GM18498 (cell line): Measurements from ENCODE around the gene CNST.
"Not testable (repeated sequence)": the region's sequence is repeated elsewhere in the genome, so short reads cannot be mapped to it uniquely, and the experiment has no call there.

ENCODE experiments used
- ATAC-seq: cut with Tn5 transposase; IDR thresholded peaks from one replicate; pipeline ENCODE4 v1.9.1; 2021; ENCODE audit warnings: mild to moderate bottlenecking, moderate library complexity; ENCODE audit not compliant: unreplicated experiment

Gene CNST

DNA sequence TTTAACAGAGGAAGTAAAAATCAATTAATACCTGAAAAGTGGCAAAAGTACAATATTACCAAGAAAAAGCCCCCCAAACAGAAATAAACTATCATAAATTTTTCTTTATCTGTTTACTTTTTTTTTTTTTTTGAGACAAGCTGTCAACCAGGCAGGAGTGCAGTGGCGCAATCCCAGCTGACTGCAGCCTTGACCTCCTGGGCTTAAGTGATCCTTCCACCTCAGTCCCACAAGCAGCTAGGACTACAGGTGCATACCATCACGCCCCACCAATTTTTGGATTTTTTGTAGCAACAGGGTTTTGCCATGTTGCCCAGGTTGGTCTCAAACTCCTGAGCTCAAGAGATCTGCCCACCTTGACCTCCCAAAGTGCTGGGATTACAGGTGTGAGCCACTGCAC is 8.2 kb upstream of the CNST start:
- no peak for ATAC-seq

DNA sequence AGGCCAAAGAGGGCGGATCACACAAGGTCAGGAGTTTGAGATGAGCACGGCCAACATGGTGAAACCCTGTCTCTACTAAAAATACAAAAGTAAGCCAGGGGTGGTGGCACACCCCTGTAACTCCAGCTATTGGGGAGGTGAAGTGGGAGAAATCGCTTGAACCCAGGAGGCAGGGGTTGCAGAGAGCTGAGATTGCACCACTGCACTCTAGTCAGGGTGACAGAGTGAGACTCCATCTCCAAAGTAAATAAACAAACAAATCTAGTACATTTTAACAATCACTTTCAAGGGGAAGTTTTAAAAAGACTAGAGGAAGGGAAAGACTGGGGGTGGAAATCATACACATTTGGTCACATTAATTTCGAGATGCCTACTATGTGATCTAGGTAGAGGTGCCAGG is 6.9 kb upstream of the CNST start:
- ATAC-seq, result no peak

GRCh38 chr1:246560833-246561232 is 5.4 kb upstream of the CNST start:
- not testable (repeated sequence) for ATAC-seq

GRCh38 chr1:246564839-246565750 is 1.2 kb upstream of the CNST start:
- ATAC-seq, result no peak

GRCh38 chr1:246565751-246566127 is 517 bp upstream of the CNST start:
- ATAC-seq, result no peak

DNA sequence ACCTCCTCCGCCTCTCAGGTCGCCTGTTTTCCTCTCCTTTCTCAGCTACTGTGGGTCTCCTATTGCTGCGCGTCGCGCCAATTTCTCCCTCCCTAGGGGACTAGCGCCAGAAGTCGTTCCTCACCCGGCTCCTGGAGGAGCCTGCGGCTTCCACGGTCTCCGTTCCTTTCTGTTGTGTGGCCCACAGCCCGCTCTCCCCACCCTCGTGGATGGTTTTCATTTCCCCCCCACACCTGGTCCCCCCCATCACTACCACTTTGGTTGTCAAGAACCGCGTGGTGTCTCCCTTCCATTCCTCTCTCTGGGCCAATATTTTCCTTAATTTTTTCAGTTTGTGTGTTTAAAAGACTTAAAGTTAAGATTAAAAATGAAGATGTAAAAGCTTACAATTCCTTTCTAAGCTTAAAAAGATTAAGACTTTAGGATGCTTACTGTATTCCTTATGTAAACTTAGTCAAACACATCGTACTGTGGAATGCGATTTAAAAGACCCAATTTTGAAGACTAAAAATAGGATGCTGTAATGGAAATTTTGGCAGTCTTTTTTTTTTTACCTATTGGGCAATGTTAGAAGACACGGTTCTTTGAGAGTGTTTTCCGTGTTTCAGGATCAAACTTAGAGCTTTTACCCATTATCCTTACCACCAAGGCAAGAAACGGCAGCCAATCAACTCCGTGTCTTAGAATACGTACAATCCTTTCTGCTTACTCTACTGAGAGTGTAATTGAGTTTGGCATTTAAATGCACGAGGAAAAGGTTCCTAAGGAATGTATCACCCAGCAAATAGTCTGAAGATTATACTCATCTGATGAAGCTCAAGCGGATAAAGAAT is 773 bp downstream of the CNST start:
- ATAC-seq, result peak; percentile 30

DNA sequence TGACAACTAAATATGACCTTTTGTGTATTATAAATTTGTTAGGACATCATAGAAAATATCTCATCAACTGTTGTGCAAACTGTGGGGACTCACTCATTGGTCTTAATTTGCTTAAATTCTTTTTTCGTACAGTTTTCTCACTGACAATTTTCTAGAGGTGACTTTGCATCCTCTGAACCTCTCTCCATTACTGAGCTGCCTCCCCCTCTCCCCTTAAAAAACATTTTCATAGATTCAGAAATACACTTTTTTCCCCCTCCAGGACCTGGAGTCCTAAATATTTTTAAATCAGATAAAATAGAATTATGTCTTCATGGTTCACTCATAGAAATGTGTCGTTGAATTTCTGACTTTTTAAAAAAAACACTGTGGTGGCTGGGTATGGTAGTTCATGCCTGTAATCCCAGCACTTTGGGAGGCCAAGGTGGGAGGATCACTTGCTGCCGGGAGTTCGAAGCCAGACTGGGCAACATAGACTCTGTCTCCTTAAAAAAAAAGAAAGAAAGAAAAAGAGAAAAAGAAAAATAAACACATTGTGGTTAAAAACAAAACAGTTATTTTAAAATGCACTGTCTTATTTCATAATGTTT is 1.5 kb downstream of the CNST start:
- no peak for ATAC-seq

DNA sequence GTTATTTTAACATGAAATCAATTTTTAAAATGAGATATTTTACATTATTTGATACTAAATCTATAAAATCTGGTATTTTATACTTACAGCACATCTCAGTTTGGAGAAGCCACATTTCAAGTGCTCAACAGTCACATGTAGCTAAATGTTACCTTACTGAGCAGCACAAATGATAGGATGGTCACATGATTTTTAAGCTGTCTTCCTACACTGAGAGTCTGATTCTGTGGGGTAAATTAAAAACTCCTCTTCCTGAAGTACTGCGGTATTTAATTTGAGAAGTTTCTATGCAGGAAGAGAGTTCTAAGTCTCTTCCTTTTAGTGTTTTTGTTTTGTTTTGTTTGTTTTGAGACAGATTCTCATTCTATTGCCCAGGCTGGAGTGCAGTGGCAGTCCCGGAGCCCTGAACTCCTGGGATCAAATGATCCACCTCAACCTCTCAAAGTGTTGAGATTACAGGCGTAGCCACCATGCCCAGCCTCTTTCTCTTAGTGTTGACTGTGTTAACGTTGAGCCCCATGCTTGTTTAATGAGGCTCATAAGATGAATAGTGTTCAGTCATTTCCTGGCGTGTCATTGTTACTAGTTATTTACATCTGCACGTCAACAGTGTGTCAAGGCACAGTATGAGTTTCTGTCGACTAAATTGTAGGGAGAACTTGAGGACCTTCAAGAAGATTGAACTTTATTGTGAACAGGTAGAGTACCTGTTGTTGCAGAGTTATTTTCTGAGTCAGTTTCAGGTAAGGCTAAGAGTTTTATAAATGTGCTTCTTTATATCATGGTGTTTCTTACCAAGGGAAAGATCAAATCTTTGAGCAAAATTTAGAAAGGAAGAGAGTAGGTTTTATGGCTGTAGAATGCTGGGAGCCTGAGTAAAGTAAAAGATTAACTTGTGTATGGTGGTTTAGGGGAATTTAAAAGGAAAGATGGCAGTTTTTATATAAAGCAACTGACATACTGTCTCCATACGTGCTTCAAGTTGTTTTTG is 3.3 kb downstream of the CNST start:
- ATAC-seq, result no peak

DNA sequence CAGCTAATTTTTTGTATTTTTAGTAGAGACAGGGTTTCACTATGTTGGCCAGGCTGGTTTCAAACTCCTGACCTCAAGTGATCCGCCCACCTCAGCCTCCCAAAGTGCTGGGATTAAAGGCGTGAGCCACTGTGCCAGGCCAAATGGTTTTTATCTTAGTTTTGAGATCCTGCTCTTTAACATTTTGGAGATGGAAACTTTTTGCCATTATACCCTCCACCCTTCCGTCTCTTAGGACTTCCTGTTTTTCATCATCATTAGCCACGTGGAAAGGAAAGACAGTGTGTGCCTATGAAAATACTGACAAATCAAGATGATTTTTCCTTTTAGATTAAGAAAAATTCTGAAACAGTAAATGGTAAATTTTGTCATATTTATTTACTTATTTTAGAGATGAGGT is 5.1 kb downstream of the CNST start:
- ATAC-seq, result not testable (repeated sequence)

DNA sequence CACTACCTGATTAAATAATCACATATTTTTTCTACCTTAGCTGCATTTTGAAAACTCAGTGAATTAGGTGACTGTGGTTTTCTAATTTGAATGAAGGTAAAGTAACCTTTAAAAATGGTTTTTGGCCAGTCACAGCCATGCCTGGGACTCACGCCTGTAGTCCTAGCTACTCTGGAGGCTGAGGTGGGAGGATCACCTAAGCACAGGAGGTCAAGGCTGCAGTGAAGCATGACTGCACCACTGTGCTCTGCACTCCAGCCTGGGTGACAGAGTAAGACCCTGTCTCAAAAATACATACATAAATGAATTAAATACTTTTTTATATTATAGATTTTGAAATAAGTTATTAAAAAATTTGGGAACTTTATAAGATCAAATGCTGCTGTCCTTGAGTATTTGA is 5.7 kb downstream of the CNST start:
- no peak for ATAC-seq

DNA sequence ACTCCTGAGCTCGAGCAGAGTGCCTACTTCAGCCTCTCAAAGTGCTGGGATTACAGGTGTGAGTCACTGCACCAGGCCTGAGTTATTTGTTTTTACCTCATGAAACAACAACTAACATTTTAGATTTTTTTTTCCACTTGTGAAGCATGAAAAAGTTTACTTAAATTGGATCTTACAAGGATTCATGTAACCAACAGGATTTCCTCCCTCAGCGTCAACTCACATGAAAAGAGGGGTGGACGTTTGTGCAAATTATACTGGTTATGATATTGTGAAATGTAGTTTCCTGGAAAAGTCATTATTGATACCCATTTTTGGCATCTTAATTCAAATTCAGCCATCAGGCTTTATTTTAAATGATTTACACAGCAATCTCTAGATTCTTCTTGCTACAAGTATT is 6.5 kb downstream of the CNST start:
- ATAC-seq, result no peak

GRCh38 chr1:246573491-246573890 is 7.2 kb downstream of the CNST start:
- no peak for ATAC-seq

DNA sequence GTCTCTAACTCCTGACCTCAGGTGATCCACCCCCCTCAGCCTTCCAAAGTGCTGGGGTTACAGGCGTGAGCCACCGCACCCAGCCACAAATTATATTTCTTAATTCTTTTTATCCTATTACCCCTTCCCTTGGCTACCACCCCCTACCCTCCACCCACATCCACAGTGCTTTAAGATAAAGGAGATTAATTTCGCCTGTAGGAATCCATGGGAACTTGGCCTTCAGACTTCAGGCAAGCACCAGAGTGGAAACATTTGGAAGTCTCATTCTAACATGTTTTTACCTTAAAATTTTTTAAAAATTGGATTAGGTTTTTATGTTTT is 10.4 kb downstream of the CNST start:
- ATAC-seq, result no peak

DNA sequence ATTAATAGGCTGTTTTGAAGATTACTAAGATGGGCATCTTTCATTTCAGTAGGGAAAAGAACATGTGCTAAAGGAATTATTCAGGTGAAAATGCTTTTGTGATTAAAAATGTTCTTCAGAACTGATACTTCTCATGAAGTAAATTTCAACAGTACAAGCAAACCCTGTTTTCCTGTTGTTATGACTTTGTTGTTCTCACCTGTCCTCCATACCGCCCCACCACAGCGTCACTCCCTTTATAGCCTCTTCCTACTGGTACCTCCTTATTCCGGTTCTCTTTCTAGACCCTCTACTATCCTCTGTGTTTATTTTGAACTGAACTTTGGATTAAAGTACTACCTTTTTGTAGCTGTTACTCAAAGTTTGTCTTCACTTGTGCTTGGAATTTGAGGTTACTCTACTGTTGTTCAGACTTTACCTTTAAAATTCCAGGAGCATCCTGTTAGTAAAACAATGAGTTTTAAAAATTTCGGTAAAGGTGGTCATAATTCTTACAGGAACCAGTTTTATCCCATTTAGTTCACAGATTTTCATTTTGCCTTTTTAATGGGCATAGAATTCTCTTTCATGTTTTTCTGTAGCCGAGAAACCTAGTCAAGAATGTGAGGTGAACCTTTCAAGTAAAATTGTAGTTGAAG is 10.9 kb downstream of the CNST start:
- ATAC-seq, result no peak

DNA sequence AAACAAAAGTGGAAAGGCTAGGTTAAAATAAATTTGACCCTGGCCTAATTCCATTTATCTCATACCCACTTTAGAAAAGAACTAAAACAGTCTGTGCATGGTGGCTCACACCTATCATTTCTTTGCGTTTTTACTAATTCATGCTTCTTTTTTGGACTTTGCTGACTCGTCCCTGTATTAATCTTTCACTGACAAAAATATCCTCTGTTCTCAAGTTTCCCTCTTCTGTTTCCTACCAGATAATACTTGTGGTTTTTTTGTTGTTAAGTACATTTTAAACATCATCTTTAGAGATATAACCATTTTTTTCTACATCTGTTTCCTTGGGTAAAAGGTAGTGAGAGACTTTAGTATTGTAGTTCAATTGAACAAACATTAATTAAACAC is 11.5 kb downstream of the CNST start:
- no peak for ATAC-seq

DNA sequence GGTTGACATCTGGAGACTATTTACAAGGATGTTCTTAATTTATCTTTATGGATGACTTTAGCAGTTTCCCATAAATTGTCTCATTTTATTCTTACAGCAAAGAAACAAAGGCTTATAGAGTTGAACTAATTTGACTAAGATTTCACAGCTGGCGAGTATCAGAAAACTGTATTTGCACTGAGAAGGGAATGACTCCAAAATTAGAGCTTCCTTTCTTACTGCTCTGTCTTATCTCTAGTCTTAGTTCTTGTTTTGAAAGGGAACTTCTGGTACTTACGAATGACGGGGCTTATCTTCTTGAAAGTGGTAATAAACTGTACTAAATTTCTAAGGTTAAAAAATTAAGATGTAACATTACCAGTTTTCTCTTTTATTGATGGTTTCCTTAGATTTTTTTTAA is 13.6 kb downstream of the CNST start:
- ATAC-seq, result peak; percentile 72

- ATAC-seq, result no peak
These were observed 14.5 kb downstream of the CNST start for GRCh38 chr1:246580497-246581370.

DNA sequence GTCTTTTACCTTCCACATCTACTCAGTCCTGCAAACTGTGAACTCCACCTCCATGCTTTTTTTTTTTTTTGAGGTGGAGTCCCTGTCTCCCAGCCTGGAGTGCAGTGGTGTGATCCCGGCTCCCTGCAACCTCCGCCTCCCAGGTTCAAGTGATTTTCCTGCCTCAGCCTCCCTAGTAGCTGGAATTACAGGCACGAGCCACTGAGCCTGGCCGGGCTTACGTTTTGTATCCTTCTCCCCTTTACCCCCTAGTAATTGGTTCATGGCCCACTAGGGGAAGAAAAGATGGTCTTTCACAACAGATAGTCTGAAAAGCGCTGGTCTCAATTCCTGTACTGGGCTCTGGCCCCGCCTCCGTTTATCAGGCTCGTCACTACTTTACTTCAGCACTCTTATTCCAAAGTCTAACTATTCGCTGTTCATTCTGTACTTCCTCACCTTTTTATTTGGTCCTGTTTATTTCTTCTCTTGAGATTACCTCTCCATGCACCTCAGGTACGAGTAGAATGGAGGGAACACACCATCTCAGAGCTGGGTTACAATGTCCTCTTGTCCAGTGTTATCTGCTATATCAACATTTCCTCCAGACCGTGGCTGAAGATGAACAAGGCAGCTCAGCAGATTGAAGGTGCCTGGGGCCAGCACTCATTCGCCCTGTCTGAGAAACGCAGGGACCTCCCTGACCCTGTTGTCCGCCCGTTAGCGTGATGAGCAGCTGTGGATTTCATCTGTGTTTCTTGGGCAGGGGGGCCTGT is 16.2 kb downstream of the CNST start:
- ATAC-seq, result no peak

DNA sequence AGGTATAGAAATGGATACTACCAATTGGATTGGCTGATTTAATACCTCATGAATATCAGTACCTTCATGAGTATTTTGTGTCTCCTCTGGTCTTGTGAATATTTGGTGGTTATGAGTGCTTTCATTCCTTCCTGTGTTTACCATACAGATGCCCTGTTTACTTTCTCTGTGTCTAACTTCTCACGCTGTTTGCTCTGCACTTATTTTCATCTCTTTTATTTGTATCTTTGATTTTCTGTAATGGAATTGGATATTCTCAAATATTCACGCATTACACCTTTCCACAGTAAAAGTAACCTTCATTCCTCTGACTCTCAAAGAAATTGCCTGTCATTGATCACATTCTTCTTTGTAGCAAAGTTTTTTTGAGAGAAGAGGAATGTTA is 16.8 kb downstream of the CNST start:
- no peak for ATAC-seq
